ENCODE results near the gene ARMC3.

DNA sequence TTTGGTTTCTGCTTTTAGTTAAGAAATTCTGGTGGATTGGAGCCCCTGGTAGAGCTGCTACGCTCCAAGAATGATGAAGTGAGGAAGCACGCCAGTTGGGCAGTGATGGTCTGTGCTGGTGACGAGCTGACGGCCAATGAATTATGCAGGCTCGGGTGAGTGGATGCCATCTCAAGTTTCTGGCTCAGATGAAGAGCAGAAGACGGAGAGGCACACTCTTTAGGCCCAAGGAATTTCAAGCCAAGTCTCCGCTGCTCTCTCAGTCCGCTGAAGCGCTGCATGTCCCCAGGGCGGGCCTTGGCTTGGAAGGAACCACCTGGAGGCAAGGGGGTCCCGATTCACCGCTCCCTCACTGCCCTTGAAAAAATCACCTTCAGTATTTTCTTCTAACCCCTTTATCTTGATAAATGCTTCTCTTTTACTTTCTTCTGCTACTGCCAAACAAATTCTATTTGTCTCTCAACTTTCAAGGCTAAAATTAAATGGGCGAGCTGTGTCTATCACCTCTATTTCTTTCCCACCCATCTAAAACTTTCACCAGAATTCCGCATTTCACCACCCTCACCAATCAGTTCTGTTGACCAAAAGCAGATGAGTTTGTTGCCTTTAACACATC is 74.2 kb downstream of the ARMC3 start:
- TF ChIP-seq, protein P1, sequence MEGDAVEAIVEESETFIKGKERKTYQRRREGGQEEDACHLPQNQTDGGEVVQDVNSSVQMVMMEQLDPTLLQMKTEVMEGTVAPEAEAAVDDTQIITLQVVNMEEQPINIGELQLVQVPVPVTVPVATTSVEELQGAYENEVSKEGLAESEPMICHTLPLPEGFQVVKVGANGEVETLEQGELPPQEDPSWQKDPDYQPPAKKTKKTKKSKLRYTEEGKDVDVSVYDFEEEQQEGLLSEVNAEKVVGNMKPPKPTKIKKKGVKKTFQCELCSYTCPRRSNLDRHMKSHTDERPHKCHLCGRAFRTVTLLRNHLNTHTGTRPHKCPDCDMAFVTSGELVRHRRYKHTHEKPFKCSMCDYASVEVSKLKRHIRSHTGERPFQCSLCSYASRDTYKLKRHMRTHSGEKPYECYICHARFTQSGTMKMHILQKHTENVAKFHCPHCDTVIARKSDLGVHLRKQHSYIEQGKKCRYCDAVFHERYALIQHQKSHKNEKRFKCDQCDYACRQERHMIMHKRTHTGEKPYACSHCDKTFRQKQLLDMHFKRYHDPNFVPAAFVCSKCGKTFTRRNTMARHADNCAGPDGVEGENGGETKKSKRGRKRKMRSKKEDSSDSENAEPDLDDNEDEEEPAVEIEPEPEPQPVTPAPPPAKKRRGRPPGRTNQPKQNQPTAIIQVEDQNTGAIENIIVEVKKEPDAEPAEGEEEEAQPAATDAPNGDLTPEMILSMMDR (IDR thresholded peaks at IDR 0.05) = no peak
- no peak for TF ChIP-seq ZFX (IDR thresholded peaks at IDR 0.05; ENCODE audit: borderline replicate concordance)

Data from 22Rv1 (cell line).